Mammary epithelial cell (primary cell): Measurements from ENCODE around the gene CDC16.

Source experiments
- EZH2 ChIP-seq: IDR thresholded peaks from 2 replicates; pipeline ENCODE4 v1.6.1; 2012; ENCODE audit warnings: low read length, inconsistent platforms, borderline replicate concordance
- TF ChIP-seq, protein P1 (sequence below), 2 donors: IDR thresholded peaks in 1 of 2; conservative IDR thresholded peaks in 1 of 2; 2 replicates each; pipeline ENCODE4 v1.5.1; 2011 to 2012; ENCODE audit warnings: inconsistent platforms in 2 of 2, low read length in 2 of 2, mild to moderate bottlenecking in 2 of 2, control low read depth in 1 of 2, low read depth in 1 of 2; ENCODE audit not compliant: insufficient read depth in 1 of 2; ENCODE audit errors: extremely low read depth in 1 of 2

DNA sequence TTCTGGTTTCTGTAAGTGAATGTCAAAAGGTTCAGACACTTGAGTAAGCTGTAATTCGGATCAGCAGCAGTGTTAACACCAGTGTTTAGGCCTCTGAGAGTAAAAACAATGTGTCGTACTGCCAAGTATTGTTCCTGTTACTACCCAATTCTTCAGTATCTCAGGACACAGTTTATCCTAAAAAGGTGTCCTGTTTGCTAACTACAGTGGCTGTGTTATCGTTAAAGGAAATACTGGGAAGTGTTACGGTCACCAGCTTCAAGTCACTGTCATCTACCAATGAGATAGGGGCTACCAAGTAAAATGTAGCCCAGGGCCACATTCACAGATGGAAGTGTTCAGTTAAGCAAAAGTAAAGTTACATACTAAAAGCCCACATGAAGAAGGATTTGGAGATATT lies 44.4 kb downstream of the CDC16 start:
- TF ChIP-seq, protein P1, sequence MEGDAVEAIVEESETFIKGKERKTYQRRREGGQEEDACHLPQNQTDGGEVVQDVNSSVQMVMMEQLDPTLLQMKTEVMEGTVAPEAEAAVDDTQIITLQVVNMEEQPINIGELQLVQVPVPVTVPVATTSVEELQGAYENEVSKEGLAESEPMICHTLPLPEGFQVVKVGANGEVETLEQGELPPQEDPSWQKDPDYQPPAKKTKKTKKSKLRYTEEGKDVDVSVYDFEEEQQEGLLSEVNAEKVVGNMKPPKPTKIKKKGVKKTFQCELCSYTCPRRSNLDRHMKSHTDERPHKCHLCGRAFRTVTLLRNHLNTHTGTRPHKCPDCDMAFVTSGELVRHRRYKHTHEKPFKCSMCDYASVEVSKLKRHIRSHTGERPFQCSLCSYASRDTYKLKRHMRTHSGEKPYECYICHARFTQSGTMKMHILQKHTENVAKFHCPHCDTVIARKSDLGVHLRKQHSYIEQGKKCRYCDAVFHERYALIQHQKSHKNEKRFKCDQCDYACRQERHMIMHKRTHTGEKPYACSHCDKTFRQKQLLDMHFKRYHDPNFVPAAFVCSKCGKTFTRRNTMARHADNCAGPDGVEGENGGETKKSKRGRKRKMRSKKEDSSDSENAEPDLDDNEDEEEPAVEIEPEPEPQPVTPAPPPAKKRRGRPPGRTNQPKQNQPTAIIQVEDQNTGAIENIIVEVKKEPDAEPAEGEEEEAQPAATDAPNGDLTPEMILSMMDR (conservative IDR thresholded peaks at IDR 0.05 in 1 of 2, IDR thresholded peaks at IDR 0.05 in 1 of 2; ENCODE audit: extremely low read depth in 1 of 2, insufficient read depth in 1 of 2, low read depth in 1 of 2, low read length in 2 of 2), result no peak
- no peak for TF ChIP-seq EZH2
